Smooth muscle cell (in vitro differentiated cells): ENCODE measurements around the gene IGF1R. TPM values are rescaled to one million over a fixed set of nuclear protein-coding genes. Genes with fewer than 3 reads are reported as not detected.

ENCODE experiments used
- DNase-seq: peaks from one replicate; lab custom pipeline; 2025; ENCODE audit not compliant: unreplicated experiment; lab: John Stamatoyannopoulos, UW
- H2AFZ ChIP-seq: fragments of 200-600 bp; sonication (generic); 2 replicates; pipeline ENCODE4 v1.6.0; 2016; ENCODE audit warnings: antibody characterized with exemption, low read depth, mild to moderate bottlenecking
- H3F3A ChIP-seq: fragments of 200-600 bp; sonication (generic); 2 replicates; pipeline ENCODE4 v1.6.0; 2017; ENCODE audit warnings: antibody characterized with exemption, low read depth
- H3K27ac ChIP-seq: fragments of 200-600 bp; sonication (generic); 2 replicates; pipeline ENCODE4 v1.5.1; 2016; ENCODE audit warnings: low read depth, mild to moderate bottlenecking
- H3K27me3 ChIP-seq: fragments of 200-600 bp; sonication (generic); 2 replicates; pipeline ENCODE4 v1.6.1; 2016; ENCODE audit warnings: low read depth, mild to moderate bottlenecking
- H3K36me3 ChIP-seq: fragments of 200-600 bp; sonication (generic); 2 replicates; pipeline ENCODE4 v1.5.1; 2016; ENCODE audit warnings: low read depth
- H3K4me1 ChIP-seq: fragments of 200-600 bp; sonication (generic); 2 replicates; pipeline ENCODE4 v1.5.1; 2016; ENCODE audit warnings: low read depth
- H3K4me2 ChIP-seq: fragments of 200-600 bp; sonication (generic); 2 replicates; pipeline ENCODE4 v1.6.0; 2016; ENCODE audit warnings: mild to moderate bottlenecking
- H3K4me3 ChIP-seq: fragments of 200-600 bp; sonication (generic); 2 replicates; pipeline ENCODE4 v1.5.1; 2016; ENCODE audit warnings: mild to moderate bottlenecking
- H3K79me2 ChIP-seq: fragments of 200-600 bp; sonication (generic); 2 replicates; pipeline ENCODE4 v1.6.0; 2016; ENCODE audit warnings: low read depth, mild to moderate bottlenecking
- H3K9ac ChIP-seq: fragments of 200-600 bp; sonication (generic); 2 replicates; pipeline ENCODE4 v1.6.0; 2016; ENCODE audit warnings: low read depth
- H3K9me3 ChIP-seq: fragments of 200-600 bp; sonication (generic); replicated peaks from 2 replicates; pipeline ENCODE4 v1.5.1; 2016; ENCODE audit warnings: low read depth
- H4K20me1 ChIP-seq: fragments of 200-600 bp; sonication (generic); 2 replicates; pipeline ENCODE4 v1.6.0; 2016; ENCODE audit warnings: low read depth
- WGBS: methylation state at CpG from one replicate; pipeline ENCODE4 v1.1.7; 2016; ENCODE audit warnings: low lambda C conversion rate; 5-methylcytosine and 5-hydroxymethylcytosine counted together
- polyA plus RNA-seq: library from polyadenylated mRNA; unstranded; fragments of >200 nt; fragmentation: Nextera tagmentation; extraction: Ambion mirVana; gene quantifications from 2 replicates; pipeline ENCODE4 v1.2.1, GENCODE V29; 2016
- total RNA-seq: library from RNA; depleted of rRNA; stranded (reverse); fragments of >200 nt; gene quantifications from 2 replicates; pipeline ENCODE4 v1.2.3, GENCODE V29; 2014
- TF ChIP-seq, protein P1 (sequence below): fragments of 200-600 bp; sonication (generic); IDR thresholded peaks from 2 replicates; pipeline ENCODE4 v1.5.1; 2017; ENCODE audit warnings: borderline replicate concordance, mild to moderate bottlenecking, antibody characterized with exemption; ENCODE audit not compliant: insufficient read depth, poor library complexity, severe bottlenecking

The IGF1R gene
- total and polyA plus RNA-seq, 2 experiments from 2014 or later = 14.0 to 70.2 TPM

DNA sequence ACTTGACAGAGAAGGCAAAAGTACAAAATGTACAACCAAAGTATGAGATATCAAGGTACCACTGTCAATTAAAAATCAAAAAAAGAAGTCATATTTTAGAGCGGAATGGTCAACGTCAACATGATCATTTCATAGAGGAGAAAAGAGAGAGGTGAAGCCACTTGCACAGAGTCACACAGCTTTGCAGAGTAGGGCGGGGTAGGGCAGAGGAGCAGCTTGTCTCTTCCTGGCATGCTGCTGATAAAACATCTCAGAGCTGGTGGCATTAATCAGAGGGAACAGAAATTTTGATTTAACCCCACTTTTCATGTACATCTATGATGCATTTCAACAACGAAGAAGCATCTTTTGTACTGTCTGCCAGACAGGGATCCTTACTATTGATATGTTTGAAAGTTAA, 5.2 kb upstream of the IGF1R start:
- WGBS = 89% methylated on average over 4 of the region's 4 CpGs
- peaks cover 11% of the 10 kb centered on the region for H3K4me1 ChIP-seq

DNA sequence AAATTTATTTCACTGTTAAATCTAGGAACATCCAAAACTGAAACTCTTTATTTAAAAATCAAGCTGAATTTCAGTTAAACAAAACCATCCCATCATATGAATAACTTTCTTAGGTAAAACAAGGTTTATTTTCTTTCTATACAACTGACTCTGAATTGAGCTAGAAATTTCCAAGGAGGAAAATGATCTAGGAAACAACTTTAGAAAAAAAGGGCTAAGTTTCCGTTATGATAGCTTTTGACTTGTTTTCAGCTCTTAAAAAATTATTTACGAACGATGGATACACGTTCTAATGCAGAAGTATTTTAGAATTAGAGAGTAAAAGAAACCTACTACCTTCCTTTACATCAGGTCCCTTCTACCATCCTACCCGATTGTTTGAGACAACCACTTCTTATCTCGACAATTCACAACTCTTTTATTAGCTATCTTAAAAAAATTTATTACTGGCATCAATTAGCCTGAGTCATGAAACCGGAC, 1.8 kb upstream of the IGF1R start:
- Histone ChIP-seq H3K4me2 (peak overlapping the region; percentile 85), H3K27ac (no peak overlapping the region), H2AFZ (peak overlapping the region; percentile 84), H3K36me3 (no peaks in the 10 kb centered on the region), H3F3A (peaks cover 7% of the 10 kb centered on the region), H3K4me1 (peaks cover 12% of the 10 kb centered on the region), H3K4me3 (peak overlapping the region; percentile 95), H3K9ac (no peak overlapping the region), H3K79me2 (peaks cover 23% of the 10 kb centered on the region), H4K20me1 (peaks cover 19% of the 10 kb centered on the region), H3K27me3 (no peaks in the 10 kb centered on the region), H3K9me3 (no peaks in the 10 kb centered on the region)
- TF ChIP-seq, protein P1, sequence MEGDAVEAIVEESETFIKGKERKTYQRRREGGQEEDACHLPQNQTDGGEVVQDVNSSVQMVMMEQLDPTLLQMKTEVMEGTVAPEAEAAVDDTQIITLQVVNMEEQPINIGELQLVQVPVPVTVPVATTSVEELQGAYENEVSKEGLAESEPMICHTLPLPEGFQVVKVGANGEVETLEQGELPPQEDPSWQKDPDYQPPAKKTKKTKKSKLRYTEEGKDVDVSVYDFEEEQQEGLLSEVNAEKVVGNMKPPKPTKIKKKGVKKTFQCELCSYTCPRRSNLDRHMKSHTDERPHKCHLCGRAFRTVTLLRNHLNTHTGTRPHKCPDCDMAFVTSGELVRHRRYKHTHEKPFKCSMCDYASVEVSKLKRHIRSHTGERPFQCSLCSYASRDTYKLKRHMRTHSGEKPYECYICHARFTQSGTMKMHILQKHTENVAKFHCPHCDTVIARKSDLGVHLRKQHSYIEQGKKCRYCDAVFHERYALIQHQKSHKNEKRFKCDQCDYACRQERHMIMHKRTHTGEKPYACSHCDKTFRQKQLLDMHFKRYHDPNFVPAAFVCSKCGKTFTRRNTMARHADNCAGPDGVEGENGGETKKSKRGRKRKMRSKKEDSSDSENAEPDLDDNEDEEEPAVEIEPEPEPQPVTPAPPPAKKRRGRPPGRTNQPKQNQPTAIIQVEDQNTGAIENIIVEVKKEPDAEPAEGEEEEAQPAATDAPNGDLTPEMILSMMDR = no peak
- DNase-seq = no peak
- 3% methylated on average over 7 of the region's 7 CpGs for WGBS

More for the DNA sequence above, 5.2 kb upstream of the IGF1R start:
- TF ChIP-seq, protein P1 = no peak
- Histone ChIP-seq H3K79me2 (no peaks in the 10 kb centered on the region), H3F3A (peaks cover 2% of the 10 kb centered on the region), H4K20me1 (no peaks in the 10 kb centered on the region), H3K4me2 (no peak overlapping the region), H3K9me3 (no peaks in the 10 kb centered on the region), H3K36me3 (no peaks in the 10 kb centered on the region), H3K4me3 (no peak overlapping the region), H2AFZ (no peak overlapping the region), H3K9ac (no peak overlapping the region), H3K27me3 (no peaks in the 10 kb centered on the region), H3K27ac (no peak overlapping the region)
- DNase-seq = no peak

DNA sequence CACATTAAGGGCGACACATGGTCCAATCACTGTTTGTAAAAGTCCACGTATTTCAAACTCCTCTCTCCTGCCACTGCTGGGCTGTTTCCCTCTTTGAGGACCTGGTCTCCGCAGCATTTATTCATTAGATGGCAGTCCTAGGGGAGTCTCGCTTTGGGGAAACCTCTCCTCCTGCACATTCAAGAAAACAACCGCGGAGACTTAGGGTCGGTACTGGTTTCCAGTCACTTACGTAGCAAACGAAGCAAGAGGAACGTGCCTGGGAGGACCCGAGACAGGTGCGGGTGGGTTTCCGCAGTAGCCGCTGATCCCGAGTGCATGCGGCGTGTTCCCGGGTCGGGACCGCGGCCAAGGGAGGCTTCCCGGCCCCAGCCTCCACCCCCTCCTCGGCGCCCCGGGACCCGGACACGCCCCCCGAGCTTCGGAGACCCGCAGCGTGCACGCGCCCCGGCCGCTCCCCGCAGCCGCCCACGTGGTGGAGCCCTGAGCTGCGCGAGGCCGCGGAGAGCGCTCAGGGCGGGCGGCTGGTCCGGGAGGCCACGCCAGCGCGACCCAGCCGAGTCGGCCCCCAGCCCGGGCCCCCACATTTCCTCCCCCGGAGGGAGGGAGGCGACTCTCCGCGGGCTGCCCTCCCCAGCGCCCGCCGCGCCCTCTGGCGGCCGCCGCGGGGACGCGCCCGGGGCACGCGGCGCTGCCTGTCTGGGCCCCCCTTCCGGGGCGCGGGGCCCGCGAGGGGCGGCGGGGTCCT, 1.1 kb upstream of the IGF1R start:
- Histone ChIP-seq H3F3A (peaks cover 8% of the 10 kb centered on the region), H2AFZ (peak overlapping the region; percentile 98), H3K9me3 (no peaks in the 10 kb centered on the region), H3K4me2 (peak overlapping the region; percentile 85), H4K20me1 (peaks cover 25% of the 10 kb centered on the region), H3K4me3 (peak overlapping the region; percentile 95), H3K4me1 (peaks cover 18% of the 10 kb centered on the region), H3K36me3 (no peaks in the 10 kb centered on the region), H3K27ac (no peak overlapping the region), H3K27me3 (no peaks in the 10 kb centered on the region), H3K79me2 (peaks cover 29% of the 10 kb centered on the region), H3K9ac (peak overlapping the region; percentile 62)
- 2% methylated on average over 21 of the region's 77 CpGs for WGBS
- DNase-seq = peak; percentile 67
- TF ChIP-seq, protein P1 = peak; percentile 38
